ENCODE measurements around the gene AP4S1.
"Not testable (repeated sequence)": the region's sequence is repeated elsewhere in the genome, so short reads cannot be mapped to it uniquely, and the experiment has no call there.

AP4S1 gene

DNA sequence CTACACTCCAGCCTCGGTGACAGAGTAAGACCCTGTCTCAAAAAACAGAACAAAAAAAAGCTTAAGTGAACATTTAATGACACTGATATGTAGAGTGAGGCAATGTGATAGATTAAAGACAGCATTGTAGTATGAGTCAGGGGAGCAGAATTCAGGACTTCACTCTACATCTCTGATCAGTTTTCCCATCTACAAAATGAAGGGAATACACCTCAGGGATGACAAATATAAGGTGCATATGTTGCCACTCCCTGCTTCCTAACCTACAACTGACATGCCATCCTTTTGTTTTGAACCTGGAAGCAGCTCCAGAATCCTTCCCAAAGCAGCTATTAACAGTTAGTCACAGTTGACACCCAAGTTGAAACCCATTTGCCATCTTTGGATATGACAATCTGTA is 31.6 kb downstream of the AP4S1 start:
- H3K4me3 ChIP-seq (ENCODE audit: low read depth, low read length) = no peak overlapping the region
- H3K27me3 ChIP-seq (ENCODE audit: control insufficient read depth, insufficient read depth, low read length) = no peaks in the 10 kb centered on the region
- H2AFZ ChIP-seq = no peak overlapping the region
- H3K79me2 ChIP-seq = peaks cover 4% of the 10 kb centered on the region
- no peak overlapping the region for H3K9ac ChIP-seq
- no peaks in the 10 kb centered on the region for H3K36me3 ChIP-seq (ENCODE audit: control insufficient read depth, insufficient read depth, low read length)
- H3K27ac ChIP-seq = no peak overlapping the region
- H3K4me1 ChIP-seq = no peaks in the 10 kb centered on the region
- TF ChIP-seq, protein P1, sequence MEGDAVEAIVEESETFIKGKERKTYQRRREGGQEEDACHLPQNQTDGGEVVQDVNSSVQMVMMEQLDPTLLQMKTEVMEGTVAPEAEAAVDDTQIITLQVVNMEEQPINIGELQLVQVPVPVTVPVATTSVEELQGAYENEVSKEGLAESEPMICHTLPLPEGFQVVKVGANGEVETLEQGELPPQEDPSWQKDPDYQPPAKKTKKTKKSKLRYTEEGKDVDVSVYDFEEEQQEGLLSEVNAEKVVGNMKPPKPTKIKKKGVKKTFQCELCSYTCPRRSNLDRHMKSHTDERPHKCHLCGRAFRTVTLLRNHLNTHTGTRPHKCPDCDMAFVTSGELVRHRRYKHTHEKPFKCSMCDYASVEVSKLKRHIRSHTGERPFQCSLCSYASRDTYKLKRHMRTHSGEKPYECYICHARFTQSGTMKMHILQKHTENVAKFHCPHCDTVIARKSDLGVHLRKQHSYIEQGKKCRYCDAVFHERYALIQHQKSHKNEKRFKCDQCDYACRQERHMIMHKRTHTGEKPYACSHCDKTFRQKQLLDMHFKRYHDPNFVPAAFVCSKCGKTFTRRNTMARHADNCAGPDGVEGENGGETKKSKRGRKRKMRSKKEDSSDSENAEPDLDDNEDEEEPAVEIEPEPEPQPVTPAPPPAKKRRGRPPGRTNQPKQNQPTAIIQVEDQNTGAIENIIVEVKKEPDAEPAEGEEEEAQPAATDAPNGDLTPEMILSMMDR (IDR thresholded peaks at IDR 0.05) = no peak
- no peak overlapping the region for H3K4me2 ChIP-seq (ENCODE audit: low read length)
- no peaks in the 10 kb centered on the region for H3K9me3 ChIP-seq (ENCODE audit: control insufficient read depth, low read length)

DNA sequence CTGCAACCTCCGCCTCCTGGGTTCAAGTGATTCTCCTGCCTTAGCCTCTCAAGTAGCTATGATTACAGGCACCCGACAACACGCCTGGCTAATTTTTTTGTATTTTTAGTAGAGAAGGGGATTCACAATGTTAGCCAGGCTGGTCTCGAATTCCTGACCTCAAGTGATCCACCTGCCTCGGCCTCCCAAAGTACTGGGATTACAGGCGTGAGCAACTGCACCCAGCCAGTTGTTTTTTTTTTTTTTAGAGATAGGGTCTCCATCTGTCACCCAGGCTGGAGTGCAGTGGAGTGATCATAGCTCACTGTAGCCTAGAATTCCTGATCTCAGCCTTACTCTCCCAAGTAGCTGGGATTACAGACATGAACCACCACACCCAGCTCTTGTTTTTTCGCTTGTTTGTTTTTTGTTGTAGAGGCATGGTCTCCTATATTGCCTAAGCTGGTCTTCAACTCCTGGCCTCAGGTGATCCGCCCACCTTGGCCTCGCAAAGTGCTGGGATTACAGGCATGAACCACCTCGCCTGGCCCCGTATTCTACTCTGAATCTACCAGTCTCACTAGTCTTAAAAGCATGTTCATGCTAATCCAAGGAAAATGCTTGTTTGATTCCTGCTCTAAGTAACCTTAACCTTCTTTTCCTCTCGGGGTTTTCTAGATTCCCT is 32.4 kb downstream of the AP4S1 start:
- no peak overlapping the region for H3K9ac ChIP-seq
- peaks cover 4% of the 10 kb centered on the region for H3K79me2 ChIP-seq
- H3K4me2 ChIP-seq (ENCODE audit: low read length) = no peak overlapping the region
- H2AFZ ChIP-seq = no peak overlapping the region
- no peaks in the 10 kb centered on the region for H3K36me3 ChIP-seq (ENCODE audit: control insufficient read depth, insufficient read depth, low read length)
- no peaks in the 10 kb centered on the region for H3K9me3 ChIP-seq (ENCODE audit: control insufficient read depth, low read length)
- TF ChIP-seq, protein P1 (IDR thresholded peaks at IDR 0.05) = no peak
- H3K27me3 ChIP-seq (ENCODE audit: control insufficient read depth, insufficient read depth, low read length) = no peaks in the 10 kb centered on the region
- no peaks in the 10 kb centered on the region for H3K4me1 ChIP-seq
- no peak overlapping the region for H3K4me3 ChIP-seq (ENCODE audit: low read depth, low read length)
- no peak overlapping the region for H3K27ac ChIP-seq

DNA sequence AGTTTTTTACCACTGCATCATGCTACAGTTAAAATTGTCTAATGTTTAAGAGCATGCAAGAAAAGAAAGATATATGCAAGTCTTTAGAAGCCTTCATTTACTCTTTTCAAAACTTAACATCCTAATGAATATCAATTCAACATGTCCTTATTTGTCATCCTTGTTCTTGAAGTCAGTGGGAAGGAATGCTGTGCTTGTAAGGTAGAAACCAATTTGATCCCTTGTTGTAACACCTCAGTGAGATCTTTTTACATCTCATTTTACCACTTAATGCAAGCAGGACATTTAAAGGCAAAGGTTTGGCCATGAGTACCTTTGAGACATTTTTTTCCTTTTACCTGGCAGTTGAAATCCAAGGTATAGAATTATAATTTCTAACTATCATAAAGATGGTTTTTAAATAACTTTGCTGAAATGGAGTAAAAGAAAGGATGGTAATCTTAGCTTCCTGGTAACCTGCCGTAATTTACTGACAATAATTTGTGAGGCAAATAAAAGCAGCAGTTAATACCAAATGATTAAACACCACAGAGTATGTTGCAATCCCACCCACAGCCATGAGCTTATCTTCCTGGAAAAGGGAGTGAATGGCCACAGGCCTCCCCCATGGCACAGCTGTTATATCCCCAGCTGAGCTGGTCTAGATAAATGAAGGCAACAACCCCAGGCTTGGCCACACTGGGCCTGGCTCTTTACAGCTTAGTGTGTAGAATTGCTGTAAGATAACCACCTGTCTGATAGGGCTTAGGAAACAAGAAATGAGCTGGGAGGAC is 33.9 kb downstream of the AP4S1 start:
- no peaks in the 10 kb centered on the region for H3K36me3 ChIP-seq (ENCODE audit: control insufficient read depth, insufficient read depth, low read length)
- no peaks in the 10 kb centered on the region for H3K4me1 ChIP-seq
- H3K9me3 ChIP-seq (ENCODE audit: control insufficient read depth, low read length) = no peaks in the 10 kb centered on the region
- peaks cover 2% of the 10 kb centered on the region for H3K79me2 ChIP-seq
- H3K9ac ChIP-seq = no peak overlapping the region
- TF ChIP-seq, protein P1 (IDR thresholded peaks at IDR 0.05) = no peak
- no peak overlapping the region for H2AFZ ChIP-seq
- H3K27me3 ChIP-seq (ENCODE audit: control insufficient read depth, insufficient read depth, low read length) = no peaks in the 10 kb centered on the region
- no peak overlapping the region for H3K4me3 ChIP-seq (ENCODE audit: low read depth, low read length)
- H3K27ac ChIP-seq = no peak overlapping the region
- no peak overlapping the region for H3K4me2 ChIP-seq (ENCODE audit: low read length)

DNA sequence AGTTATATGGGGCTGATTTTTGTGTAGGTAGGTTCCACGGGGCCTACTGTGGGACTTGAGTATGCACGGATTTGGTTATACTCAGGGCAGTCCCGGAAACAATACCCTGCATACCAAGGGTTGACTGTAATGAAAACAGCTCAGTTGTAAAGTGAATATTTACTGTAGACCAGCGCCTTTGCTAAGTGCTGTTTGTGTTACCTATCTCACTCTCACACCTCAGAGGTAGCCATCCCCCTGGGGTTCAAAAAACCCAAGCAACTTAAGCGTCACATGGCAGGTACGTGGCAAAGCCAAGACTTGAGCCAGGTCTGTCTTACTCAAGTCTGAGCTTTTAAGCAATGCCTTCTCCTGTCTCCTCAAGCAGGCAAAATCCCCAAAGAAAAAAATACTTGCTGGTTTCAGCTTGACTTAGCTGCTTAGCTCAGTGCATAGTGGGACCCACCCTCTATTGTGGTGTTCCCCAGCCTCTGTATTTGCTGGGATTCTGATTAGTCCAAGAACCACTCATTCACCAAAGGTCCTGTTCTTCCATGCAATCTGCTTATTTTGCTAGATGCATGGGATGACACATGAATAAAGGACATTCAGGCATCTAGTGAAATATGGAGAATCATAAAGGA is 34.9 kb downstream of the AP4S1 start:
- H3K9me3 ChIP-seq (ENCODE audit: control insufficient read depth, low read length) = no peaks in the 10 kb centered on the region
- H3K4me3 ChIP-seq (ENCODE audit: low read depth, low read length) = no peak overlapping the region
- no peak overlapping the region for H3K27ac ChIP-seq
- TF ChIP-seq, protein P1 (IDR thresholded peaks at IDR 0.05) = no peak
- H3K27me3 ChIP-seq (ENCODE audit: control insufficient read depth, insufficient read depth, low read length) = no peaks in the 10 kb centered on the region
- no peaks in the 10 kb centered on the region for H3K4me1 ChIP-seq
- H3K4me2 ChIP-seq (ENCODE audit: low read length) = no peak overlapping the region
- H2AFZ ChIP-seq = no peak overlapping the region
- no peaks in the 10 kb centered on the region for H3K36me3 ChIP-seq (ENCODE audit: control insufficient read depth, insufficient read depth, low read length)
- peaks cover 2% of the 10 kb centered on the region for H3K79me2 ChIP-seq
- H3K9ac ChIP-seq = no peak overlapping the region

DNA sequence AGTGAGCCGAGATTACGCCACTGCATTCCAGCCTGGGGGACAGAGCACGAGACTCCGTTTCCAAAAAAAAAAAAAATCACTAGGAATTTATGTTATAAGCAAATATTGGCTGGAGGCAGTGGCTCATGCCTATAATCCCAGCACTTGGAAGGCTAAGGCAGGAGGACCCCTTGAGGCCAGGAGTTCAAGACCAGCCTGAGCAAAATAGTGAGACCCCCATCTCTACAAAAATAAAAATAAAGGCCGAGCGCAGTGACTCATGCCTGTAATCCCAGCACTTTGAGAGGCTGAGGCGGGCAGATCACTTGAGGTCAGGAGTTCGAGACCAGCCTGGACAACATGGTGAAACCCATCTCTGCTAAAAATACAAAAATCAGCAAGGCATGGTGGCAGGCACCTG is 37.5 kb downstream of the AP4S1 start:
- H3K79me2 ChIP-seq; H3K4me3 ChIP-seq (ENCODE audit: low read depth, low read length); H3K27me3 ChIP-seq (ENCODE audit: control insufficient read depth, insufficient read depth, low read length); H3K36me3 ChIP-seq (ENCODE audit: control insufficient read depth, insufficient read depth, low read length); H3K4me1 ChIP-seq; H3K9me3 ChIP-seq (ENCODE audit: control insufficient read depth, low read length); H3K27ac ChIP-seq; H3K4me2 ChIP-seq (ENCODE audit: low read length); H2AFZ ChIP-seq; H3K9ac ChIP-seq: not testable (repeated sequence)
